Peyer's patch (tissue), 4 donors: ENCODE results near the gene ADGRG3.

Experiments used
- CTCF ChIP-seq, 6 experiments: fragments of 450-650 bp in 4 of 6; fragments of 200-600 bp in 2 of 6; sonication (generic) in 1 of 6; IDR thresholded peaks; one replicate each; pipeline ENCODE4 v1.5.1; 2017 to 2019; ENCODE audit warnings: antibody characterized with exemption in 6 of 6, mild to moderate bottlenecking in 3 of 6, moderate library complexity in 1 of 6
- POLR2A ChIP-seq, 2 donors: fragments of 450-650 bp; IDR thresholded peaks; one replicate each; pipeline ENCODE4 v1.5.1; 2017; ENCODE audit warnings: antibody characterized with exemption in 2 of 2, mild to moderate bottlenecking in 2 of 2, moderate library complexity in 2 of 2

DNA sequence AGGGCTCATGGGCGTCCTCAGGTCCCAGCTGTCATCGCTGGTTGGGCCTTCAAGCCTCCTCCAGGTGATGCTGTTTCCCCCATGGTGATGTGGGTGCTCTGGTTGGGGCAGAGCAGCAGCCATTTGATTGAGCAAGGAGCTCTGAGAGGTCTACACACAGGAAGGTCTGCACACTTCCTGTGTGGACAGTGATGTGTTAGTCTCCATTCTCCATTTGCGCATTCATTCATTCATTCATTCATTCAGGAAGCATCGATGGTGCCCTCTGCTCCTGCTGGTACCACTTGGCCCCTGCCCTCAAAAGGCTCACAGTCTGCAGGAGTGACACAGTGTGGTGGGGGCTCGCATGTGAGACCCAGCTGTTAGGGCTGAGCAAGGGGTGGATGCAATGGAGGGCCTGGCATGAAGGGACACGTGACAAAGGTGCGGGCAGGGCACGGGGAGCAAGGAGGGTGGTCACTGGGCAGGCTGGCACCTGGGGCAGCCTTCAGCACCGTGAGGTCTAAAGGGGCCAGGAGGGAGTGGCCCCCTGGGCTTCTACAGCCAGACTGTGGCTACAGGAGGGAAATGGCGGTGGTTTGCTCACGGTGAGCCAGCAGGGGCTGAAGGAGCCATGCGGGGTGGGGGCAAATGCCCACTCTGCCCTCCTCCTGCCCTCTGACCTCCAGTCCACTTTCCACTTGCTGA lies 1.5 kb downstream of the ADGRG3 start:
- TF ChIP-seq CTCF (IDR thresholded peaks at IDR 0.05) (no peak), POLR2A (IDR thresholded peaks at IDR 0.05) (no peak)
